ENCODE results near the gene FOXB2.
A peak's percentile ranks its signal among the peaks of the same experiment; 100 is the strongest.

FOXB2 gene

GRCh38 chr9:76988941-76989340, 30.5 kb upstream of the FOXB2 start:
- H3K27ac ChIP-seq = no peak overlapping the region
- POLR2A ChIA-PET (ENCODE audit: low non-redundant PET) = no interaction called here
- TF ChIP-seq CTCF (conservative IDR thresholded peaks at IDR 0.05; ENCODE audit: low read depth) = no peak
- no peak for DNase-seq (ENCODE audit: low spot score)
- CTCF ChIA-PET = interaction anchor here (0.6 to 1.3 kb wide), 3 partner anchors 39 to 321 kb away, joined by 3 to 8 read pairs (median 4); no protein-coding TSS in a partner anchor

- ChIA-PET CTCF (interaction anchor here (1.3 kb wide), 1 partner anchor 179 kb away, joined by 8 read pairs; no protein-coding TSS in a partner anchor), POLR2A (ENCODE audit: low non-redundant PET) (no interaction called here)
- TF ChIP-seq CTCF (conservative IDR thresholded peaks at IDR 0.05; ENCODE audit: low read depth) = no peak
- DNase-seq (ENCODE audit: low spot score) = no peak
- H3K27ac ChIP-seq = no peak overlapping the region
These were observed 30.0 kb upstream of the FOXB2 start for GRCh38 chr9:76989501-76989900.

DNA sequence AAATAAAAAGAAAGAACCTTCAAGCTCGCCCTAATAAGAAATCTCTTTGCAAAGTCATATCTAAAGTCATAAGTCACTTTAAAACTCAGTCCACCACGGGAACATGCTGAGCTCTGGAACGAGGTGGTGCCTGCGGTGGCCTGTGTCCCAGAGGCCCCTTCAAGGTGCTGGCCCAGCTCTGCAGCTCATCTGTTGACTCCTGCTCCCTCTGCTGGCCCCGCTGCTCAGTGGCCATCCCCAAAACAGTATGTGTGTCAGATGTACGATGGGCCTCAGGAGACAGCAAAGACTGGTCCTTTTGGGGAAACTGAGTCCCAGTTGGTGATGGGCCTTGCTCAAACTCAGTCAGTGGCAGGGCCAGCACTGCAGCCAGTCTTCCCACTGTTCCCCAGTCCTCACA, 22.8 kb upstream of the FOXB2 start:
- DNase-seq (ENCODE audit: low spot score) = no peak
- CTCF ChIA-PET = interaction anchor here (0.6 to 1.4 kb wide), 7 partner anchors 13 to 428 kb away, joined by 3 to 7 read pairs (median 3); no protein-coding TSS in a partner anchor
- peak; percentile 27 for TF ChIP-seq CTCF (conservative IDR thresholded peaks at IDR 0.05; ENCODE audit: low read depth)
- H3K27ac ChIP-seq = no peak overlapping the region
- POLR2A ChIA-PET (ENCODE audit: low non-redundant PET) = no interaction called here

- no peak overlapping the region for H3K27ac ChIP-seq
- ChIA-PET POLR2A (ENCODE audit: low non-redundant PET) (no interaction called here), CTCF (interaction anchor here (1.0 kb wide), 1 partner anchor 11 kb away, joined by 3 read pairs; no protein-coding TSS in a partner anchor)
- no peak for TF ChIP-seq CTCF (conservative IDR thresholded peaks at IDR 0.05; ENCODE audit: low read depth)
- no peak for DNase-seq (ENCODE audit: low spot score)
These were observed 20.2 kb upstream of the FOXB2 start for GRCh38 chr9:76999261-76999660.

DNA sequence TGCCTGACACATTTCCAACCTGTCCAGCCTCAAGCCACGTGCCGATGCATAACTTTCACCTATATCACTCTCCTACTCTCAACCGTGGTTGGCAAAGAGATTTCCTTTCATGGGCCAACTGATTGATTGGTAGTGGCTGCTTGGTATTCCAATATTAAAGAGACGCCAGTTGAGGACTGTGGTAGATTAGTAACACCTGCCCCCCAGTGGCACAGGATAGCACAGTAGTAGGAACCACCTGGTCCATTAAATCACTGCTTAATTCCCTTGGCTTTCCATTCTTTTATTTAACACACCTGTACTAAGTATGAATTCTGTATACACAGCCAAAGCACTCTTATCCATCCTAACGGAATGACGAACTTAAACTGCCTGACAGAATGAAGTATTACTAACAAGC, 19.1 kb upstream of the FOXB2 start:
- CTCF ChIA-PET = no interaction called here

GRCh38 chr9:77003366-77003765, 16.1 kb upstream of the FOXB2 start:
- H3K27ac ChIP-seq = no peak overlapping the region
- CTCF ChIA-PET = no interaction called here
- DNase-seq (ENCODE audit: low spot score) = no peak
- TF ChIP-seq CTCF (conservative IDR thresholded peaks at IDR 0.05; ENCODE audit: low read depth) = no peak
- POLR2A ChIA-PET (ENCODE audit: low non-redundant PET) = no interaction called here

More for the DNA sequence above, 19.1 kb upstream of the FOXB2 start:
- no peak overlapping the region for H3K27ac ChIP-seq
- POLR2A ChIA-PET (ENCODE audit: low non-redundant PET) = no interaction called here
- TF ChIP-seq CTCF (conservative IDR thresholded peaks at IDR 0.05; ENCODE audit: low read depth) = no peak
- no peak for DNase-seq (ENCODE audit: low spot score)

All from RWPE1 (cell line).